Skeletal muscle satellite cell (primary cell): ENCODE data around the gene CMIP.

Experiments used
- H3K27me3 ChIP-seq: 2 replicates; pipeline ENCODE4 v1.7.0; 2013; ENCODE audit warnings: low read length; ENCODE audit not compliant: control insufficient read depth, insufficient read depth
- H3K36me3 ChIP-seq: 2 replicates; pipeline ENCODE4 v1.7.0; 2013; ENCODE audit warnings: mild to moderate bottlenecking, control low read depth, low read length; ENCODE audit not compliant: insufficient read depth
- H3K4me1 ChIP-seq: 2 replicates; pipeline ENCODE4 v1.7.0; 2013; ENCODE audit warnings: low read length; ENCODE audit not compliant: control insufficient read depth, insufficient read depth
- H3K4me2 ChIP-seq: 2 replicates; pipeline ENCODE4 v1.7.0; 2013; ENCODE audit warnings: mild to moderate bottlenecking, low read length
- H3K4me3 ChIP-seq: 2 replicates; pipeline ENCODE4 v1.7.0; 2013; ENCODE audit warnings: low read length
- H3K9ac ChIP-seq: 2 replicates; pipeline ENCODE4 v1.7.0; 2013; ENCODE audit warnings: mild to moderate bottlenecking, low read depth, low read length, moderate library complexity
- H3K9me3 ChIP-seq: replicated peaks from 2 replicates; pipeline ENCODE4 v1.7.0; 2013; ENCODE audit warnings: mild to moderate bottlenecking, control low read depth, low read length

Gene CMIP

GRCh38 chr16:81567987-81568748 lies 123.6 kb downstream of the CMIP start:
- Histone ChIP-seq H3K36me3 (no peaks in the 10 kb centered on the region), H3K4me3 (peak overlapping the region; percentile 40), H3K9me3 (no peaks in the 10 kb centered on the region), H3K4me1 (peaks cover 22% of the 10 kb centered on the region), H3K9ac (no peak overlapping the region), H3K27me3 (no peaks in the 10 kb centered on the region), H3K4me2 (peak overlapping the region; percentile 68)

- H3K4me1 ChIP-seq = peaks cover 22% of the 10 kb centered on the region
- H3K36me3 ChIP-seq = no peaks in the 10 kb centered on the region
- H3K4me3 ChIP-seq = peak overlapping the region; percentile 3
- H3K9me3 ChIP-seq = no peaks in the 10 kb centered on the region
- H3K4me2 ChIP-seq = peak overlapping the region; percentile 68
- H3K27me3 ChIP-seq = no peaks in the 10 kb centered on the region
- no peak overlapping the region for H3K9ac ChIP-seq
These were observed 124.1 kb downstream of the CMIP start for GRCh38 chr16:81568749-81569087.

GRCh38 chr16:81569361-81570034 lies 124.9 kb downstream of the CMIP start:
- Histone ChIP-seq H3K9ac (no peak overlapping the region), H3K4me3 (no peak overlapping the region), H3K4me2 (no peak overlapping the region), H3K9me3 (no peaks in the 10 kb centered on the region), H3K36me3 (no peaks in the 10 kb centered on the region), H3K27me3 (no peaks in the 10 kb centered on the region), H3K4me1 (peaks cover 18% of the 10 kb centered on the region)

GRCh38 chr16:81570151-81570846 lies 125.7 kb downstream of the CMIP start:
- Histone ChIP-seq H3K9ac (no peak overlapping the region), H3K9me3 (no peaks in the 10 kb centered on the region), H3K4me1 (peaks cover 15% of the 10 kb centered on the region), H3K4me2 (no peak overlapping the region), H3K4me3 (no peak overlapping the region), H3K36me3 (no peaks in the 10 kb centered on the region), H3K27me3 (no peaks in the 10 kb centered on the region)

GRCh38 chr16:81571175-81571574 lies 126.6 kb downstream of the CMIP start:
- no peaks in the 10 kb centered on the region for H3K27me3 ChIP-seq
- H3K4me3 ChIP-seq = no peak overlapping the region
- no peaks in the 10 kb centered on the region for H3K9me3 ChIP-seq
- no peak overlapping the region for H3K4me2 ChIP-seq
- peaks cover 15% of the 10 kb centered on the region for H3K4me1 ChIP-seq
- H3K36me3 ChIP-seq = no peaks in the 10 kb centered on the region
- H3K9ac ChIP-seq = no peak overlapping the region

GRCh38 chr16:81571592-81572385 lies 127.2 kb downstream of the CMIP start:
- Histone ChIP-seq H3K4me1 (peaks cover 15% of the 10 kb centered on the region), H3K4me3 (no peak overlapping the region), H3K4me2 (no peak overlapping the region), H3K27me3 (no peaks in the 10 kb centered on the region), H3K9me3 (no peaks in the 10 kb centered on the region), H3K36me3 (no peaks in the 10 kb centered on the region), H3K9ac (no peak overlapping the region)

GRCh38 chr16:81572386-81573144 lies 128.0 kb downstream of the CMIP start:
- Histone ChIP-seq H3K4me2 (no peak overlapping the region), H3K4me1 (peaks cover 15% of the 10 kb centered on the region), H3K4me3 (no peak overlapping the region), H3K9ac (no peak overlapping the region), H3K27me3 (no peaks in the 10 kb centered on the region), H3K36me3 (no peaks in the 10 kb centered on the region), H3K9me3 (no peaks in the 10 kb centered on the region)

GRCh38 chr16:81573533-81574020 lies 129.0 kb downstream of the CMIP start:
- H3K4me2 ChIP-seq = no peak overlapping the region
- H3K4me3 ChIP-seq = no peak overlapping the region
- H3K36me3 ChIP-seq = no peaks in the 10 kb centered on the region
- peaks cover 7% of the 10 kb centered on the region for H3K4me1 ChIP-seq
- no peaks in the 10 kb centered on the region for H3K9me3 ChIP-seq
- no peak overlapping the region for H3K9ac ChIP-seq
- no peaks in the 10 kb centered on the region for H3K27me3 ChIP-seq

GRCh38 chr16:81574168-81574567 lies 129.6 kb downstream of the CMIP start:
- Histone ChIP-seq H3K9ac (no peak overlapping the region), H3K27me3 (no peaks in the 10 kb centered on the region), H3K9me3 (no peaks in the 10 kb centered on the region), H3K4me1 (peaks cover under 1% of the 10 kb centered on the region), H3K4me3 (no peak overlapping the region), H3K4me2 (no peak overlapping the region), H3K36me3 (no peaks in the 10 kb centered on the region)

- no peak overlapping the region for H3K9ac ChIP-seq
- no peaks in the 10 kb centered on the region for H3K4me1 ChIP-seq
- H3K4me3 ChIP-seq = no peak overlapping the region
- H3K9me3 ChIP-seq = no peaks in the 10 kb centered on the region
- no peaks in the 10 kb centered on the region for H3K27me3 ChIP-seq
- H3K36me3 ChIP-seq = no peaks in the 10 kb centered on the region
- H3K4me2 ChIP-seq = no peak overlapping the region
These were observed 130.7 kb downstream of the CMIP start for GRCh38 chr16:81575307-81575706.
